ENCODE results near the gene ATP6AP2. TPM values are rescaled to one million over a fixed set of nuclear protein-coding genes. Genes with fewer than 3 reads are reported as not detected.

Gene ATP6AP2
- total and polyA plus RNA-seq, 9 of the 15 experiments (the other 6 are each of a cell fraction or from before 2014, with no cell fraction given): 23.3 to 131 (median 41.9) TPM

- Histone ChIP-seq H3K9ac (ENCODE audit: insufficient read depth in 1 of 2, low read depth in 2 of 2, low read length in 2 of 2) (no peak overlapping the region), H3K4me1 (replicated peaks in 1 of 2; ENCODE audit: control insufficient read depth in 2 of 2, insufficient read depth in 2 of 2, low read length in 2 of 2) (peaks cover 3 to 16% of the 10 kb centered on the region in 2 experiments; a peak in 3 of 5 replicates), H3K79me2 (ENCODE audit: control insufficient read depth, insufficient read depth, low read length) (no peaks in the 10 kb centered on the region), H3K27me3 (ENCODE audit: control insufficient read depth in 2 of 2, insufficient read depth in 2 of 2, low read length in 2 of 2) (no peaks in the 10 kb centered on the region), H3K36me3 (ENCODE audit: control insufficient read depth, insufficient read depth, low read length) (no peaks in the 10 kb centered on the region), H3K9me3 (replicated peaks; ENCODE audit: control insufficient read depth, insufficient read depth, low read depth, low read length) (no peaks in the 10 kb centered on the region), H4K20me1 (replicated peaks; ENCODE audit: control insufficient read depth, insufficient read depth, low read length) (no peaks in the 10 kb centered on the region), H3K4me3 (no peak overlapping the region), H2AFZ (ENCODE audit: low read depth, low read length) (peak overlapping the region; percentile 46; the same call in 1 of the 2 replicates), H3K4me2 (ENCODE audit: insufficient read depth, low read length) (no peak overlapping the region), H3K27ac (ENCODE audit: extremely low read depth, low read depth, low read length) (no peak overlapping the region), H3K9me1 (ENCODE audit: control insufficient read depth, insufficient read depth, low read length) (no peaks in the 10 kb centered on the region)
- CTCF ChIA-PET (ENCODE audit: low intra/inter-chr PET ratio): interaction anchor here (0.6 kb wide), 2 partner anchors 32 to 432 kb away, joined by 3 to 8 read pairs; no protein-coding TSS in a partner anchor
- peak; percentile 90 for FAIRE-seq
- POLR2A ChIA-PET: no interaction called here
- in situ Hi-C loops (cut with MboI): no loop called here
- 4% methylated on average over 2 of the region's 2 CpGs for WGBS (ENCODE audit: insufficient coverage, low coverage, missing lambda C conversion rate)
- BruUV-seq (replicated peaks): no TSS peak
- DNase-seq (ENCODE audit: extremely low read depth in 1 of 4, low spot score in 3 of 4): peak in 1 of 4 experiments; percentile 69
- peak; percentile 77 for ATAC-seq
- intact Hi-C loops (cut with micrococcal nuclease): no loop called here
- TF ChIP-seq CHAMP1 (IDR thresholded peaks at IDR 0.05) (peak; percentile 61; the same call in 1 of the 2 replicates), SMC3 (conservative IDR thresholded peaks at IDR 0.05; ENCODE audit: insufficient read depth, low read depth, low read length) (peak; percentile 58), CTCF (IDR thresholded peaks at IDR 0.05 in 2 of 3, conservative IDR thresholded peaks at IDR 0.05 in 1 of 3; ENCODE audit: insufficient read depth in 2 of 3, low read depth in 1 of 3, low read length in 3 of 3) (peak; percentile 83 to 99 (median 99)), CBX3 (IDR thresholded peaks at IDR 0.05; ENCODE audit: borderline replicate concordance in 1 of 2, low read length in 2 of 2) (peak in 1 of 2 experiments; percentile 59; a peak in 1 of 3 replicates), PHF20 (IDR thresholded peaks at IDR 0.05; ENCODE audit: partially characterized antibody) (no peak), TAF9B (IDR thresholded peaks at IDR 0.05; ENCODE audit: partially characterized antibody) (no peak), RAD21 (CRISPR knock-in tag; conservative IDR thresholded peaks at IDR 0.05 in 1 of 2, IDR thresholded peaks at IDR 0.05 in 1 of 2) (peak in 1 of 2 experiments; percentile 72; a peak in 3 of 4 replicates), CTCFL (IDR thresholded peaks at IDR 0.05; ENCODE audit: borderline replicate concordance, insufficient read depth, low read depth, low read length, poor library complexity, severe bottlenecking) (peak; percentile 29), PTBP1 (IDR thresholded peaks at IDR 0.05; ENCODE audit: low read depth, low read length) (no peak), TEAD4 (IDR thresholded peaks at IDR 0.05; ENCODE audit: low read length) (peak; percentile 25; the same call in 1 of the 2 replicates), TEAD4 (CRISPR knock-in tag; IDR thresholded peaks at IDR 0.05; ENCODE audit: borderline replicate concordance) (no peak)
Measured at GRCh38 chrX:40573763-40574162, 7.0 kb upstream of the ATP6AP2 start.
